Trophoblast cell (in vitro differentiated cells and primary cell): Measurements from ENCODE around the gene SLC6A2.

Source experiments
- DNase-seq, 2 donors: peaks; one replicate each; pipeline ENCODE4 v3.0.0-alpha.2; 2016
- H2AFZ ChIP-seq: 2 replicates; pipeline ENCODE4 v1.6.1; 2013; ENCODE audit warnings: low read length, moderate library complexity, mild to moderate bottlenecking; ENCODE audit not compliant: insufficient read depth, poor library complexity
- H2AK5ac ChIP-seq: 2 replicates; pipeline ENCODE4 v1.6.1; 2013; ENCODE audit warnings: mild to moderate bottlenecking, low read length
- H2BK120ac ChIP-seq: 2 replicates; pipeline ENCODE4 v1.6.1; 2013; ENCODE audit warnings: low read length, mild to moderate bottlenecking, moderate library complexity; ENCODE audit not compliant: insufficient read depth, poor library complexity
- H2BK12ac ChIP-seq: 2 replicates; pipeline ENCODE4 v1.6.1; 2013; ENCODE audit warnings: mild to moderate bottlenecking, low read length, moderate library complexity
- H2BK5ac ChIP-seq: 2 replicates; pipeline ENCODE4 v1.6.1; 2013; ENCODE audit warnings: low read length, low read depth, moderate library complexity, mild to moderate bottlenecking; ENCODE audit not compliant: poor library complexity
- H3K14ac ChIP-seq: 2 replicates; pipeline ENCODE4 v1.6.1; 2013; ENCODE audit warnings: mild to moderate bottlenecking, low read length
- H3K18ac ChIP-seq: 2 replicates; pipeline ENCODE4 v1.6.1; 2013; ENCODE audit warnings: mild to moderate bottlenecking, low read length
- H3K23ac ChIP-seq: 2 replicates; pipeline ENCODE4 v1.6.1; 2013; ENCODE audit warnings: low read length
- H3K27ac ChIP-seq: 2 replicates; pipeline ENCODE4 v1.5.1; 2013; ENCODE audit warnings: low read depth, mild to moderate bottlenecking, inconsistent platforms, low read length, moderate library complexity
- H3K27me3 ChIP-seq: 2 replicates; pipeline ENCODE4 v1.6.1; 2013; ENCODE audit warnings: inconsistent platforms, mild to moderate bottlenecking, low read length, moderate library complexity; ENCODE audit not compliant: insufficient read depth
- H3K36me3 ChIP-seq, 2 experiments: 1 replicate in 1 of 2; 2 replicates in 1 of 2; pipeline ENCODE4 v1.6.1; 2013; ENCODE audit warnings: low read length in 2 of 2, mild to moderate bottlenecking in 2 of 2, moderate library complexity in 1 of 2; ENCODE audit not compliant: insufficient read depth in 2 of 2, control insufficient read depth in 1 of 2
- H3K4ac ChIP-seq: 2 replicates; pipeline ENCODE4 v1.6.1; 2013; ENCODE audit warnings: low read depth, mild to moderate bottlenecking, low read length, moderate library complexity
- H3K4me1 ChIP-seq, 2 experiments: 1 replicate in 1 of 2; 2 replicates in 1 of 2; pipeline ENCODE4 v1.6.1; 2013; ENCODE audit warnings: low read length in 2 of 2, mild to moderate bottlenecking in 2 of 2, moderate library complexity in 1 of 2; ENCODE audit not compliant: insufficient read depth in 2 of 2, control insufficient read depth in 1 of 2
- H3K4me2 ChIP-seq: 2 replicates; pipeline ENCODE4 v1.6.1; 2013; ENCODE audit warnings: inconsistent platforms, mild to moderate bottlenecking, low read length, moderate library complexity
- H3K4me3 ChIP-seq: 2 replicates; pipeline ENCODE4 v1.5.1; 2013; ENCODE audit warnings: mild to moderate bottlenecking, low read depth, low read length, inconsistent platforms
- H3K79me1 ChIP-seq: one replicate; pipeline ENCODE4 v1.6.1; 2013; ENCODE audit warnings: low read length
- H3K79me2 ChIP-seq: 2 replicates; pipeline ENCODE4 v1.6.1; 2013; ENCODE audit warnings: low read length, mild to moderate bottlenecking; ENCODE audit not compliant: control insufficient read depth, insufficient read depth, poor library complexity
- H3K9ac ChIP-seq: 2 replicates; pipeline ENCODE4 v1.6.1; 2013; ENCODE audit warnings: mild to moderate bottlenecking, low read length
- H3K9me3 ChIP-seq: 2 replicates; pipeline ENCODE4 v1.6.1; 2013; ENCODE audit warnings: low read depth, mild to moderate bottlenecking, control low read depth, inconsistent platforms, low read length; ENCODE audit not compliant: insufficient read depth
- H4K12ac ChIP-seq: 2 replicates; pipeline ENCODE4 v1.6.1; 2013; ENCODE audit warnings: low read depth, mild to moderate bottlenecking, low read length, moderate library complexity
- H4K8ac ChIP-seq: 2 replicates; pipeline ENCODE4 v1.6.1; 2013; ENCODE audit warnings: low read depth, mild to moderate bottlenecking, low read length, moderate library complexity
- H4K91ac ChIP-seq: one replicate; pipeline ENCODE4 v1.6.1; 2013; ENCODE audit warnings: low read depth, mild to moderate bottlenecking, low read length, moderate library complexity
- WGBS: extraction: QIAGEN DNeasy Blood & Tissue Kit; methylation state at CpG from one replicate; pipeline ENCODE4 v1.1.7; 2013; ENCODE audit warnings: missing lambda C conversion rate; ENCODE audit not compliant: insufficient read length, insufficient coverage; ENCODE audit errors: extremely low coverage; 5-methylcytosine and 5-hydroxymethylcytosine counted together

The SLC6A2 gene

GRCh38 chr16:55641430-55642056, 14.2 kb upstream of the SLC6A2 start:
- H3K79me1 ChIP-seq, result no peaks in the 10 kb centered on the region
- DNase-seq, result no peak
- no peaks in the 10 kb centered on the region for H3K27me3 ChIP-seq
- no peak overlapping the region for H2AK5ac ChIP-seq
- no peak overlapping the region for H3K18ac ChIP-seq
- H2BK120ac ChIP-seq, result no peak overlapping the region
- no peaks in the 10 kb centered on the region for H3K9me3 ChIP-seq
- H3K9ac ChIP-seq, result no peak overlapping the region
- no peak overlapping the region for H3K4me2 ChIP-seq
- H3K27ac ChIP-seq, result no peak overlapping the region
- no peak overlapping the region for H4K8ac ChIP-seq
- no peak overlapping the region for H2AFZ ChIP-seq
- no peak overlapping the region for H2BK12ac ChIP-seq
- H3K36me3 ChIP-seq, result no peaks in the 10 kb centered on the region
- no peak overlapping the region for H3K4ac ChIP-seq
- H3K4me3 ChIP-seq, result no peak overlapping the region
- no CpG with 5 or more reads among the region's 7 CpGs for WGBS
- H2BK5ac ChIP-seq, result no peak overlapping the region
- H3K79me2 ChIP-seq, result no peaks in the 10 kb centered on the region
- H3K14ac ChIP-seq, result no peak overlapping the region
- no peak overlapping the region for H4K12ac ChIP-seq
- H3K23ac ChIP-seq, result no peak overlapping the region
- no peak overlapping the region for H4K91ac ChIP-seq
- H3K4me1 ChIP-seq, result peaks cover 0 to 4% of the 10 kb centered on the region in 2 experiments

- no peak overlapping the region for H2AFZ ChIP-seq
- no peak overlapping the region for H3K9ac ChIP-seq
- no peak for DNase-seq
- H4K91ac ChIP-seq, result no peak overlapping the region
- no peak overlapping the region for H3K23ac ChIP-seq
- no peak overlapping the region for H4K8ac ChIP-seq
- no peaks in the 10 kb centered on the region for H3K79me2 ChIP-seq
- H3K4ac ChIP-seq, result no peak overlapping the region
- H3K36me3 ChIP-seq, result no peaks in the 10 kb centered on the region
- H2BK12ac ChIP-seq, result no peak overlapping the region
- no CpG with 5 or more reads among the region's 3 CpGs for WGBS
- no peak overlapping the region for H3K27ac ChIP-seq
- no peak overlapping the region for H2BK5ac ChIP-seq
- no peak overlapping the region for H2AK5ac ChIP-seq
- H3K18ac ChIP-seq, result no peak overlapping the region
- H3K27me3 ChIP-seq, result no peaks in the 10 kb centered on the region
- H3K79me1 ChIP-seq, result no peaks in the 10 kb centered on the region
- H3K4me2 ChIP-seq, result no peak overlapping the region
- H3K4me3 ChIP-seq, result no peak overlapping the region
- H3K4me1 ChIP-seq, result peaks cover 0 to 4% of the 10 kb centered on the region in 2 experiments
- no peak overlapping the region for H2BK120ac ChIP-seq
- no peak overlapping the region for H4K12ac ChIP-seq
- no peaks in the 10 kb centered on the region for H3K9me3 ChIP-seq
- H3K14ac ChIP-seq, result no peak overlapping the region
Observed at GRCh38 chr16:55642611-55643010, 13.2 kb upstream of the SLC6A2 start.

- no peak overlapping the region for H2AK5ac ChIP-seq
- H3K18ac ChIP-seq, result no peak overlapping the region
- peaks cover 0 to 4% of the 10 kb centered on the region in 2 experiments for H3K4me1 ChIP-seq
- H3K27me3 ChIP-seq, result no peaks in the 10 kb centered on the region
- no peak overlapping the region for H2AFZ ChIP-seq
- DNase-seq, result peak in 1 of 2 donors; percentile 56
- no peak overlapping the region for H3K14ac ChIP-seq
- no peak overlapping the region for H3K9ac ChIP-seq
- H2BK12ac ChIP-seq, result no peak overlapping the region
- H3K79me1 ChIP-seq, result no peaks in the 10 kb centered on the region
- H3K4me2 ChIP-seq, result no peak overlapping the region
- H4K8ac ChIP-seq, result no peak overlapping the region
- H3K36me3 ChIP-seq, result no peaks in the 10 kb centered on the region
- H2BK120ac ChIP-seq, result no peak overlapping the region
- H3K79me2 ChIP-seq, result no peaks in the 10 kb centered on the region
- no peak overlapping the region for H3K23ac ChIP-seq
- no peak overlapping the region for H4K91ac ChIP-seq
- no peak overlapping the region for H2BK5ac ChIP-seq
- H3K4ac ChIP-seq, result no peak overlapping the region
- WGBS, result no CpG with 5 or more reads among the region's 11 CpGs
- no peak overlapping the region for H3K27ac ChIP-seq
- H3K9me3 ChIP-seq, result no peaks in the 10 kb centered on the region
- H4K12ac ChIP-seq, result no peak overlapping the region
- no peak overlapping the region for H3K4me3 ChIP-seq
Observed at GRCh38 chr16:55643161-55643970, 12.4 kb upstream of the SLC6A2 start.

GRCh38 chr16:55645986-55646385, 9.8 kb upstream of the SLC6A2 start:
- no peak overlapping the region for H3K23ac ChIP-seq
- DNase-seq, result peak; percentile 44 to 67
- no peak overlapping the region for H3K9ac ChIP-seq
- no peak overlapping the region for H2BK12ac ChIP-seq
- no peaks in the 10 kb centered on the region for H3K79me1 ChIP-seq
- H3K27me3 ChIP-seq, result peaks cover 3% of the 10 kb centered on the region
- no peak overlapping the region for H3K18ac ChIP-seq
- H3K4me3 ChIP-seq, result no peak overlapping the region
- no peak overlapping the region for H3K14ac ChIP-seq
- H4K91ac ChIP-seq, result no peak overlapping the region
- no peak overlapping the region for H2BK120ac ChIP-seq
- no peak overlapping the region for H3K27ac ChIP-seq
- H2BK5ac ChIP-seq, result no peak overlapping the region
- no peak overlapping the region for H3K4ac ChIP-seq
- no peak overlapping the region for H2AFZ ChIP-seq
- peaks cover 0 to 4% of the 10 kb centered on the region in 2 experiments for H3K4me1 ChIP-seq
- no peaks in the 10 kb centered on the region for H3K36me3 ChIP-seq
- no peaks in the 10 kb centered on the region for H3K79me2 ChIP-seq
- H3K4me2 ChIP-seq, result no peak overlapping the region
- no peak overlapping the region for H4K8ac ChIP-seq
- no peak overlapping the region for H4K12ac ChIP-seq
- no peak overlapping the region for H2AK5ac ChIP-seq
- H3K9me3 ChIP-seq, result peaks cover 2% of the 10 kb centered on the region
- no CpG with 5 or more reads among the region's 4 CpGs for WGBS
